Measurements from ENCODE around the gene LILRB2. TPM values are rescaled to one million over a fixed set of nuclear protein-coding genes. Genes with fewer than 3 reads are reported as not detected.
A peak's percentile ranks its signal among the peaks of the same experiment; 100 is the strongest.

Gene LILRB2
- total and polyA plus RNA-seq, 2 experiments from 2014 or later: not detected

DNA sequence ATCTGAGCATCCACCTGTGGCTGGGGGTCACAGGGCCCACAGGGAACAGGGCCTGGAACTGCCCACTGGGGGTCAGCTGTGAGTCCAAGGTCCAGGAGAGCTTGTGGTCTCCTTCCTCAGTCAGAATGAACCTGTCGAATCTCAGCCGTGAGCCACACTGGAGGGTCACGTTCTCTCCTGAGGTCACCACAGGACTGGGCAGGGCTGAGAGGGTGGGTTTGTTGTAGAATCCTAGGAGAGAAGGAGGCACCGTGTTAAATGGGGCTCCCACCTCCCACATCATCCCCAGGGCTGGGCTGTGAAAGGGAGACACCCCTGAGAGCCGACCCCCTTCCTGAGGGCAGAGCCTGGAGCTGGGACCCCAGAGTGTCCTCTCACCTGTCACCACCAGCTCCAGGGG is 30.6 kb upstream of the LILRB2 start:
- no peaks in the 10 kb centered on the region for H3F3A ChIP-seq (replicated peaks; ENCODE audit: low read depth)
- H3K9me3 Mint-ChIP-seq: peaks cover 7% of the 10 kb centered on the region; the same call in 2 of the 3 replicates
- H3K4me3 Mint-ChIP-seq: no peak overlapping the region
- H3K27ac ChIP-seq (ENCODE audit: low read depth): no peak overlapping the region
- H3K4me1 ChIP-seq (ENCODE audit: insufficient read depth): peaks cover 4% of the 10 kb centered on the region; the same call in 1 of the 2 replicates
- H4K20me1 ChIP-seq (replicated peaks; ENCODE audit: insufficient read depth): no peaks in the 10 kb centered on the region
- peaks cover 3% of the 10 kb centered on the region; the same call in 2 of the 3 replicates for H3K4me1 Mint-ChIP-seq
- peaks cover 5% of the 10 kb centered on the region; the same call in 1 of the 2 replicates for H3K9me2 ChIP-seq (ENCODE audit: insufficient read depth)
- H3K27ac Mint-ChIP-seq: no peak overlapping the region
- peaks cover 10% of the 10 kb centered on the region for H3K27me3 Mint-ChIP-seq (ENCODE audit: insufficient read depth, low read depth, poor library complexity)
- DNase-seq (ENCODE audit: low spot score) (no peak), ATAC-seq (peak; percentile 42; the same call in 1 of the 3 replicates)
- TF ChIP-seq STAT1 (IDR thresholded peaks at IDR 0.05; ENCODE audit: unreplicated experiment): no peak
- TF ChIP-seq, protein P1, sequence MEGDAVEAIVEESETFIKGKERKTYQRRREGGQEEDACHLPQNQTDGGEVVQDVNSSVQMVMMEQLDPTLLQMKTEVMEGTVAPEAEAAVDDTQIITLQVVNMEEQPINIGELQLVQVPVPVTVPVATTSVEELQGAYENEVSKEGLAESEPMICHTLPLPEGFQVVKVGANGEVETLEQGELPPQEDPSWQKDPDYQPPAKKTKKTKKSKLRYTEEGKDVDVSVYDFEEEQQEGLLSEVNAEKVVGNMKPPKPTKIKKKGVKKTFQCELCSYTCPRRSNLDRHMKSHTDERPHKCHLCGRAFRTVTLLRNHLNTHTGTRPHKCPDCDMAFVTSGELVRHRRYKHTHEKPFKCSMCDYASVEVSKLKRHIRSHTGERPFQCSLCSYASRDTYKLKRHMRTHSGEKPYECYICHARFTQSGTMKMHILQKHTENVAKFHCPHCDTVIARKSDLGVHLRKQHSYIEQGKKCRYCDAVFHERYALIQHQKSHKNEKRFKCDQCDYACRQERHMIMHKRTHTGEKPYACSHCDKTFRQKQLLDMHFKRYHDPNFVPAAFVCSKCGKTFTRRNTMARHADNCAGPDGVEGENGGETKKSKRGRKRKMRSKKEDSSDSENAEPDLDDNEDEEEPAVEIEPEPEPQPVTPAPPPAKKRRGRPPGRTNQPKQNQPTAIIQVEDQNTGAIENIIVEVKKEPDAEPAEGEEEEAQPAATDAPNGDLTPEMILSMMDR (conservative IDR thresholded peaks at IDR 0.05; ENCODE audit: low read depth in 2 of 2): peak in 1 of 2 experiments; percentile 26; a peak in 1 of 4 replicates
- H3K36me3 Mint-ChIP-seq (ENCODE audit: low read depth): no peaks in the 10 kb centered on the region; the same call in 2 of the 3 replicates
- no peak overlapping the region for H3K4me3 ChIP-seq
- H3K36me3 ChIP-seq (ENCODE audit: insufficient read depth): no peaks in the 10 kb centered on the region
- H3K79me2 ChIP-seq (replicated peaks; ENCODE audit: insufficient read depth): no peaks in the 10 kb centered on the region
- H2AFZ ChIP-seq: no peak overlapping the region
- H3K4me2 ChIP-seq: no peak overlapping the region
- no peaks in the 10 kb centered on the region for H3K27me3 ChIP-seq (ENCODE audit: insufficient read depth)

DNA sequence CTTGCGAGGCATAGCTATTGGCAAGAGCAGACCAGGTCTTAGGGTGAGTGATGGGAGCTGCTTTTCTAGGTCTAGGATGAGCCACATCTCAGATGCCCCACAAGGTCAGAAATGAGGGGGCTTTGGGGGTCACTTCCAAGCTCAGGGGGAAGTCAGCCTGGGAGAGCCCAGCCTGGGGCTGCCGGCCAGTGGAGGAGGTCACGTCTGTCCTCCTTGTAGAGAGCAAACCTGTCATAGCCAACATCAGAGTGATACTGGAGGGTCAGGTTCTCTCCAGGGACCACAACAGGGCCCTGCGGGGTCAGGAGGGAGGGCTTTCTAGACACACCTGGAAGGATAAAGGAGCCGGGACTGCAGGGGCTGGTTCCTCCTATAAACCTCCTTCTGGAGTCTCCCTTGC is 29.6 kb upstream of the LILRB2 start:
- Mint-ChIP-seq H3K27ac (no peak overlapping the region), H3K9me3 (peaks cover 7% of the 10 kb centered on the region; the same call in 2 of the 3 replicates), H3K4me1 (no peaks in the 10 kb centered on the region; the same call in 2 of the 3 replicates), H3K27me3 (ENCODE audit: insufficient read depth, low read depth, poor library complexity) (peaks cover 10% of the 10 kb centered on the region), H3K36me3 (ENCODE audit: low read depth) (no peaks in the 10 kb centered on the region; the same call in 2 of the 3 replicates), H3K4me3 (no peak overlapping the region)
- peaks cover 5% of the 10 kb centered on the region; the same call in 1 of the 2 replicates for H3K9me2 ChIP-seq (ENCODE audit: insufficient read depth)
- H2AFZ ChIP-seq: no peak overlapping the region
- H3K79me2 ChIP-seq (replicated peaks; ENCODE audit: insufficient read depth): no peaks in the 10 kb centered on the region
- no peaks in the 10 kb centered on the region for H3F3A ChIP-seq (replicated peaks; ENCODE audit: low read depth)
- no peak for ATAC-seq
- no peaks in the 10 kb centered on the region for H3K4me1 ChIP-seq (ENCODE audit: insufficient read depth)
- no peaks in the 10 kb centered on the region for H3K36me3 ChIP-seq (ENCODE audit: insufficient read depth)
- no peak overlapping the region for H3K4me3 ChIP-seq
- H3K4me2 ChIP-seq: no peak overlapping the region
- no peaks in the 10 kb centered on the region for H3K27me3 ChIP-seq (ENCODE audit: insufficient read depth)
- DNase-seq (ENCODE audit: low spot score): no peak
- H3K27ac ChIP-seq (ENCODE audit: low read depth): no peak overlapping the region
- H4K20me1 ChIP-seq (replicated peaks; ENCODE audit: insufficient read depth): no peaks in the 10 kb centered on the region
- TF ChIP-seq, protein P2, sequence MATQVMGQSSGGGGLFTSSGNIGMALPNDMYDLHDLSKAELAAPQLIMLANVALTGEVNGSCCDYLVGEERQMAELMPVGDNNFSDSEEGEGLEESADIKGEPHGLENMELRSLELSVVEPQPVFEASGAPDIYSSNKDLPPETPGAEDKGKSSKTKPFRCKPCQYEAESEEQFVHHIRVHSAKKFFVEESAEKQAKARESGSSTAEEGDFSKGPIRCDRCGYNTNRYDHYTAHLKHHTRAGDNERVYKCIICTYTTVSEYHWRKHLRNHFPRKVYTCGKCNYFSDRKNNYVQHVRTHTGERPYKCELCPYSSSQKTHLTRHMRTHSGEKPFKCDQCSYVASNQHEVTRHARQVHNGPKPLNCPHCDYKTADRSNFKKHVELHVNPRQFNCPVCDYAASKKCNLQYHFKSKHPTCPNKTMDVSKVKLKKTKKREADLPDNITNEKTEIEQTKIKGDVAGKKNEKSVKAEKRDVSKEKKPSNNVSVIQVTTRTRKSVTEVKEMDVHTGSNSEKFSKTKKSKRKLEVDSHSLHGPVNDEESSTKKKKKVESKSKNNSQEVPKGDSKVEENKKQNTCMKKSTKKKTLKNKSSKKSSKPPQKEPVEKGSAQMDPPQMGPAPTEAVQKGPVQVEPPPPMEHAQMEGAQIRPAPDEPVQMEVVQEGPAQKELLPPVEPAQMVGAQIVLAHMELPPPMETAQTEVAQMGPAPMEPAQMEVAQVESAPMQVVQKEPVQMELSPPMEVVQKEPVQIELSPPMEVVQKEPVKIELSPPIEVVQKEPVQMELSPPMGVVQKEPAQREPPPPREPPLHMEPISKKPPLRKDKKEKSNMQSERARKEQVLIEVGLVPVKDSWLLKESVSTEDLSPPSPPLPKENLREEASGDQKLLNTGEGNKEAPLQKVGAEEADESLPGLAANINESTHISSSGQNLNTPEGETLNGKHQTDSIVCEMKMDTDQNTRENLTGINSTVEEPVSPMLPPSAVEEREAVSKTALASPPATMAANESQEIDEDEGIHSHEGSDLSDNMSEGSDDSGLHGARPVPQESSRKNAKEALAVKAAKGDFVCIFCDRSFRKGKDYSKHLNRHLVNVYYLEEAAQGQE (IDR thresholded peaks at IDR 0.05; ENCODE audit: unreplicated experiment): no peak
- TF ChIP-seq ZNF331 (CRISPR knock-in tag; IDR thresholded peaks at IDR 0.05; ENCODE audit: low read depth) (no peak), CREB1 (CRISPR knock-in tag; IDR thresholded peaks at IDR 0.05; ENCODE audit: low read depth) (no peak), EZH2 (IDR thresholded peaks at IDR 0.05; ENCODE audit: low read depth, unreplicated experiment) (no peak), POLR2AphosphoS5 (IDR thresholded peaks at IDR 0.05; ENCODE audit: low read depth) (no peak), JUNB (IDR thresholded peaks at IDR 0.05; ENCODE audit: unreplicated experiment) (no peak), STAT1 (IDR thresholded peaks at IDR 0.05; ENCODE audit: unreplicated experiment) (no peak), NANOG (IDR thresholded peaks at IDR 0.05; ENCODE audit: borderline replicate concordance) (no peak)
- TF ChIP-seq, protein P3, sequence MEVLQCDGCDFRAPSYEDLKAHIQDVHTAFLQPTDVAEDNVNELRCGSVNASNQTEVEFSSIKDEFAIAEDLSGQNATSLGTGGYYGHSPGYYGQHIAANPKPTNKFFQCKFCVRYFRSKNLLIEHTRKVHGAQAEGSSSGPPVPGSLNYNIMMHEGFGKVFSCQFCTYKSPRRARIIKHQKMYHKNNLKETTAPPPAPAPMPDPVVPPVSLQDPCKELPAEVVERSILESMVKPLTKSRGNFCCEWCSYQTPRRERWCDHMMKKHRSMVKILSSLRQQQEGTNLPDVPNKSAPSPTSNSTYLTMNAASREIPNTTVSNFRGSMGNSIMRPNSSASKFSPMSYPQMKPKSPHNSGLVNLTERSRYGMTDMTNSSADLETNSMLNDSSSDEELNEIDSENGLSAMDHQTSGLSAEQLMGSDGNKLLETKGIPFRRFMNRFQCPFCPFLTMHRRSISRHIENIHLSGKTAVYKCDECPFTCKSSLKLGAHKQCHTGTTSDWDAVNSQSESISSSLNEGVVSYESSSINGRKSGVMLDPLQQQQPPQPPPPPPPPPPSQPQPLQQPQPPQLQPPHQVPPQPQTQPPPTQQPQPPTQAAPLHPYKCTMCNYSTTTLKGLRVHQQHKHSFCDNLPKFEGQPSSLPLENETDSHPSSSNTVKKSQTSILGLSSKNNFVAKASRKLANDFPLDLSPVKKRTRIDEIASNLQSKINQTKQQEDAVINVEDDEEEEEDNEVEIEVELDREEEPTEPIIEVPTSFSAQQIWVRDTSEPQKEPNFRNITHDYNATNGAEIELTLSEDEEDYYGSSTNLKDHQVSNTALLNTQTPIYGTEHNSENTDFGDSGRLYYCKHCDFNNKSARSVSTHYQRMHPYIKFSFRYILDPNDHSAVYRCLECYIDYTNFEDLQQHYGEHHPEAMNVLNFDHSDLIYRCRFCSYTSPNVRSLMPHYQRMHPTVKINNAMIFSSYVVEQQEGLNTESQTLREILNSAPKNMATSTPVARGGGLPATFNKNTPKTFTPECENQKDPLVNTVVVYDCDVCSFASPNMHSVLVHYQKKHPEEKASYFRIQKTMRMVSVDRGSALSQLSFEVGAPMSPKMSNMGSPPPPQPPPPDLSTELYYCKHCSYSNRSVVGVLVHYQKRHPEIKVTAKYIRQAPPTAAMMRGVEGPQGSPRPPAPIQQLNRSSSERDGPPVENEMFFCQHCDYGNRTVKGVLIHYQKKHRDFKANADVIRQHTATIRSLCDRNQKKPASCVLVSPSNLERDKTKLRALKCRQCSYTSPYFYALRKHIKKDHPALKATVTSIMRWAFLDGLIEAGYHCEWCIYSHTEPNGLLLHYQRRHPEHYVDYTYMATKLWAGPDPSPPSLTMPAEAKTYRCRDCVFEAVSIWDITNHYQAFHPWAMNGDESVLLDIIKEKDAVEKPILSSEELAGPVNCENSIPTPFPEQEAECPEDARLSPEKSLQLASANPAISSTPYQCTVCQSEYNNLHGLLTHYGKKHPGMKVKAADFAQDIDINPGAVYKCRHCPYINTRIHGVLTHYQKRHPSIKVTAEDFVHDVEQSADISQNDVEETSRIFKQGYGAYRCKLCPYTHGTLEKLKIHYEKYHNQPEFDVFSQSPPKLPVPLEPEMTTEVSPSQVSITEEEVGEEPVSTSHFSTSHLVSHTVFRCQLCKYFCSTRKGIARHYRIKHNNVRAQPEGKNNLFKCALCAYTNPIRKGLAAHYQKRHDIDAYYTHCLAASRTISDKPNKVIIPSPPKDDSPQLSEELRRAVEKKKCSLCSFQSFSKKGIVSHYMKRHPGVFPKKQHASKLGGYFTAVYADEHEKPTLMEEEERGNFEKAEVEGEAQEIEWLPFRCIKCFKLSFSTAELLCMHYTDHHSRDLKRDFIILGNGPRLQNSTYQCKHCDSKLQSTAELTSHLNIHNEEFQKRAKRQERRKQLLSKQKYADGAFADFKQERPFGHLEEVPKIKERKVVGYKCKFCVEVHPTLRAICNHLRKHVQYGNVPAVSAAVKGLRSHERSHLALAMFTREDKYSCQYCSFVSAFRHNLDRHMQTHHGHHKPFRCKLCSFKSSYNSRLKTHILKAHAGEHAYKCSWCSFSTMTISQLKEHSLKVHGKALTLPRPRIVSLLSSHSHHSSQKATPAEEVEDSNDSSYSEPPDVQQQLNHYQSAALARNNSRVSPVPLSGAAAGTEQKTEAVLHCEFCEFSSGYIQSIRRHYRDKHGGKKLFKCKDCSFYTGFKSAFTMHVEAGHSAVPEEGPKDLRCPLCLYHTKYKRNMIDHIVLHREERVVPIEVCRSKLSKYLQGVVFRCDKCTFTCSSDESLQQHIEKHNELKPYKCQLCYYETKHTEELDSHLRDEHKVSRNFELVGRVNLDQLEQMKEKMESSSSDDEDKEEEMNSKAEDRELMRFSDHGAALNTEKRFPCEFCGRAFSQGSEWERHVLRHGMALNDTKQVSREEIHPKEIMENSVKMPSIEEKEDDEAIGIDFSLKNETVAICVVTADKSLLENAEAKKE (CRISPR knock-in tag; IDR thresholded peaks at IDR 0.05): no peak

All from GM23338 (cell line).